Stimulated activated CD8-positive, alpha-beta memory T cell treated with anti-CD3 and anti-CD28 coated beads, Interleukin-12 subunit alpha, Interleukin-12 subunit beta, amount 100 ng/mL, for 24 hours (primary cell): ENCODE measurements around the gene CRYBG3.
"Not testable (repeated sequence)": the region's sequence is repeated elsewhere in the genome, so short reads cannot be mapped to it uniquely, and the experiment has no call there.

Experiments used
- DNase-seq: peaks from one replicate; pipeline ENCODE4 v3.0.0-alpha.2; 2020; ENCODE audit errors: extremely low read depth

The CRYBG3 gene

DNA sequence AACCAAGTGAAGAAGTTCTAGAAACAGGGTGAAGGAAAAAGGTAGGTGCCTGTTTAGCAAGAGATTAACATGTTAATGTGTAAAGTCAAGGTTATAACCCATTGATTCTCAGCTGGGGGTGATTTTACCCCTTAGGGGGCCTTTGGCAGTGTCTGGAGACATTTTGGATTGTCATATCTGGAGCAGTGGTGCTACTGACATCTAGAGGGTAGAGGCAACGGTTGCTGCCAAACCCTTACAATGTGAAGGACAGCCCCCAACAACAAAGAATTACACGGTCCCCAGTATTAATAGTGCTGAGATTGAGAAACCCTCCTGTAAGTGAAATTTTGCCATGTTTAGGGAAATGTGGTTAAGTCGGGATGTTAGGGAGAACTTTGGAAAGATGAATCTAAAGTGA, 74.7 kb downstream of the CRYBG3 start:
- DNase-seq: no peak

DNA sequence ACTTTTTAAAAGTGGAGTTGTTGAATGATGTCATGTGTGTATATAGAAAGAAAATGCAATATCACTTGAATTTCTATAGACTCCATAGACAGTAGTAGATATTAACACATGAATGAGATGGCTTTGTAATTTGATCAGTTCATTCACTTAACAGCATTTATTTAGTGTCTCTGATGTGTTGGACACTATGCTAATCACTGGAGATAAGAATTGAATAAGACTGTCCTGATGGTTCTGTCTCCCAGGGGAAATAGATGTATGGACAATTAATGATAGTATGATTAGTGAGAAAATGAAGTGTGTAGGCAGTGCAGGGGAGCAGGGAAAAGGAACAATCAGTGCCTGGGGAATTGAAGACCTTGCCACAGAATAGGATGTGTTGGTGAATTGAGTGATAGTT, 77.5 kb downstream of the CRYBG3 start:
- DNase-seq: no peak

DNA sequence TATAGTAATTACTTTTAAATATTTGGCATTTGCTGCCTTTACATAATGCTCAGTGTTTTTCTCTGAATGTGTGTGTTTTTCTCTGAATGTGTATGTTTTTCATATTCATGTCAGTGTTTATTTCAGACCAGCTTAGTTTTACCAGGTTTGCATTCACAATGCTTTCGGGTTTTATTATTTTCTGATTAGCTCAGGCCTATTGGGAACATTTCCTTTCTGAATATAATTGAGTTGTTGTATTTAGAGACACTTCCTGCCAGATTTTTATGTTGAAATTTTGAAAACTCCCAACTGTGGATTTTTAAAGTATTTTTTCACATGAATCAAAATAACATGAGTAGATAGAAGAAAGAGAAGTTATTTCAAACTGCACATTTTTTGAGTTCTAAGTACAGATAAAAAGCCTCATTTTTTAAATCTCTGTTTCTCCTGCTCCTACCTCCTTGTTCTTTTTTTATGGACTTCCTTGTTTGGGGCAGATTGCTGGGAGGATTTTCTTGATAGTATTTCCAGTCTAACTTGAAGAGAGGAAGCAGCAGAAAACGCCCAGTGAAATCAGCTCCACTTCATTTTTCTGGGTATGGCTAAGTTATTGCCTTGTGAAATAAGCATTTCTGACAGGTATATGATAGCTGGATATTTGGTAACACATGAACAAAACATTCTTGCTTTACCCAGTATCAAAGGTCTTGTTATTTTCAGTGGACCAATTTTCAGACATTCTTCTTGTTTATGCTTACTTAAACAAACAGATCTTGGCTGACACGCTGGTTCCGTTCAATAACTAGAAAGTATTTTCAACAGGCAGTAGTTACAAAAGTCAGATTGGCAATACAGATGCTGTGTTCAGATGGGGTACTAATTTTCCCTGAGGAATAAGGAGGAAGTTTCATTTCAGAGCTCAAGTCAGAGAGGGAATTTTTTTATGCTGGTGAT, 79.8 kb downstream of the CRYBG3 start:
- no peak for DNase-seq

DNA sequence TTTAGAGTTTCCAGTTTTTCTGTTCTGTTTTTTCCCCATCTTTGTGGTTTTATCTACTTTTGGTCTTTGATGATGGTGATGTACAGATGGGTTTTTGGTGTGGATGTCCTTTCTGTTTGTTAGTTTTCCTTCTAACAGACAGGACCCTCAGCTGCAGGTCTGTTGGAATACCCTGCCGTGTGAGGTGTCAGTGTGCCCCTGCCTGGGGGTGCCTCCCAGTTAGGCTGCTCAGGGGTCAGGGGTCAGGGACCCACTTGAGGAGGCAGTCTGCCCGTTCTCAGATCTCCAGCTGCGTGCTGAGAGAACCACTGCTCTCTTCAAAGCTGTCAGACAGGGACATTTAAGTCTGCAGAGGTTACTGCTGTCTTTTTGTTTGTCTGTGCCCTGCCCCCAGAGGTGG, 88.0 kb downstream of the CRYBG3 start:
- not testable (repeated sequence) for DNase-seq

DNA sequence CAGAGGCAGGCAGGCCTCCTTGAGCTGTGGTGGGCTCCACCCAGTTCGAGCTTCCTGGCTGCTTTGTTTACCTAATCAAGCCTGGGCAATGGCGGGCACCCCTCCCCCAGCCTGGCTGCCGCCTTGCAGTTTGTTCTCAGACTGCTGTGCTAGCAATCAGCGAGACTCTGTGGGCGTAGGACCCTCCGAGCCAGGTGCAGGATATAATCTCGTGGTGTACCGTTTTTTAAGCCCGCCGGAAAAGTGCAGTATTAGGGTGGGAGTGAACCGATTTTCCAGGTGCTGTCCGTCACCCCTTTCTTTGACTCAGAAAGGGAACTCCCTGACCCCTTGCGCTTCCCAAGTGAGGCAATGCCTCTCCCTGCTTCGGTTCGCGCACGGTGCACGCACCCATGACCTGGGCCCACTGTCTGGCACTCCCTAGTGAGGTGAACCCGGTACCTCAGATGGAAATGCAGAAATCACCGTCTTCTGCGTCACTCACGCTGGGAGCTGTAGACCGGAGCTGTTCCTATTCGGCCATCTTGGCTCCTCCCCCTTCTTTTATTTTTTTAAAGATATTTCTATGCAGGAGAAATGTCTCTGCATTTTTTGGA, 88.5 kb downstream of the CRYBG3 start:
- DNase-seq: not testable (repeated sequence)

DNA sequence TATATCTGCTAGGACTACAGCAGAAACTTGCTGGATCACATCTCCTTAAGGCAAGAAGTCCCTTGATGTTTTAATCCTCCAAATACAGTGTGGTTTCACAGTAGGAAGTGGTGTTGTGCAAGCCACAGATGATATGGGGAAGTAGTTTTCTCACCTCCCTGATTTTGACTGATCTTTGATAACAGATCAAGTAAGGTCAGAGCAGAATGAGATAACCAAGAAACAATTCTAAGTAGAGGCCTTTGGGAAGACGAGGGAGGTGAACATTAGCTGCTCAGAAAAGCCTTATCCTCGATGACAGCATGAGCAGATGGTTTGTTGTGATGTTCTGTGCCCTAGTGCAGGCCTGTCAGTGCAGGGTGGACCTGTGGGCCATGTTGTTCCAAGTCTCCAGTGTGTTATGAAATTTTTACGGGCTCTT, 89.1 kb downstream of the CRYBG3 start:
- no peak for DNase-seq

DNA sequence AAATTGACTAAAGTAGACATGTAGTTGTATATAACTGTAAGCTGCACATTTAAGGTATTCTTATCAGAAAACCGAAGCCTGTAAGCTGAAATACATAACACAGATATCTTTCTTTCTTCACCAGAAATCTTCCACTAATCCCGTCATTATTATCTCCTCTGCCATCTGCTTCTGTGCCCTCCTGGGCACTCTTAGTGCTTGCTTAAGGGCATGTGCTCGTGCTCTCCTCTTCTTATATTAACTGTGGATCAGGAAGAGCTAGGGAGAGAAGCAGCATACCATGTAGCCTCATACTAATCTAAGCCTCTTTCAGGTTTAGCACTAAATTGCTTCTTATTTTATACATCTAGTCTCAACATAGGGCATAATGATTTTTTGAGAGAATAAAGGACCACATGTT, 89.6 kb downstream of the CRYBG3 start:
- DNase-seq: no peak

DNA sequence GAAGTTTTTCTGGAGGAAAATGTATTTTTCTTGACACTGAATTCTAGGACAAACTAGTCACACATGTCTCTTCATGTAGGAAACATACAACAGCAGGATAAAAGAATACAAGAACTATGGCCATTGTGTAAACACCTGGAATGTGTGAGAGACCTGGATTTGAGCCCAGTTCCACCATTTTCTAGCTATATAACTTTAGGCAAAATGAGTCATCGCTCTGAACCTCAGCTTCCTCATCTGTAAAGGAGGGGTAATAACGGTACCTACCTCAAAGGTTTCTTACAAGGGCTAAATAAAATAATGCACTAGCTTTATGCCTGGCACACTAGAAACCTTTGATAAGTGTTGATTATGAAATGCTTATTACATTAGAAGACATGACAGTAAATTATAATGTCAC, 92.6 kb downstream of the CRYBG3 start:
- no peak for DNase-seq

DNA sequence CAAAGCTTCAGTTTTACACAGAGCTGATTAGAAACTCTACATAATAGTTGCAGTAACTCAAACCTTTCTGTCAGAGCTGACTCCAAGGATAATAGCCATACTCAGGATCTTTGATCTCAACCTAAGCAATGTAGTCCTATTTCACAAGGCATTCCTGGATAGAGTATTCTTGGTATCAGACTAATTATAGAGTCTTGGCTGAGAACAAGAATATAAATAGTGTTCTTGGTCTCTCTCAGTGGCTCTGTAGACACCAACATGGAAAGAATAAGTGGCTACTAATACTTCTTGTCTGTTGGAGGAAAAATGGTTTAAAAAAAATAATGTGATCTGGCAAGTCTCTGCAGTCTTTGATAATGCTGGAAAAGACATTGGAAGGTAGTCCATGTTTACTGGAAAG, 94.8 kb downstream of the CRYBG3 start:
- DNase-seq: no peak

DNA sequence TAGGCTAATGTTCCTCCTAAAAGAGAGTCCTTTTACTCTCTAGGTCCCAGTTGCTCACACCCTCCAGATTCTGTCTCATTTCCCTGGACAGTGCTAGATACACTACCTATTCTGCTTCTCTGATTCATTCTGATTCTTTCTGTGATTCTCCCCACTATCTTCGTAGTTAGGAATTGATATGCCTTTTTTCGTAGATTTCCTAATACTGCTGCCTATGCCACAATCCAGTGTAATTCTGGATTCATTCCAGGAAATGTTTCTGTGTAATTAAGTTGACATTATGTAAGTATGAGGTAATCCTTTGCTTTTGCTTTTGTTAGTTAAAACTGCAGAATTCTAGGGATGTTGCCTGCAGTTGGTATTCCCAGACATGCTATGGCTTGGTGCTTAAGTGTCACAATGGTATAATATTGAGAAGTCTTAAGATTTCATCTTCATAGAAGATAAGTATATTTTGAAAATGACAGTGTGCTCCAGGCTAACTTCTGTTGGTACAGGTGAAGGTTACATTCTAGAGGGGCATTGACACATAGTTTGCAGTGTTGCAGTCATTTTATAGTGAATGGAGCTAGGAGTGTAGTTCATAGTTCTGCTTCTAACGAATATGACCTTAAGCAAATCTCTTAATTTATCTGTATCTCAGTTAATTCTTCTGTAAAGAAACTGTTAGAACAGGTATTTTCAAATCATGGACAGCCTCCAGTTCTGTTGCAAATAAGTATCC, 96.2 kb downstream of the CRYBG3 start:
- DNase-seq: no peak

DNA sequence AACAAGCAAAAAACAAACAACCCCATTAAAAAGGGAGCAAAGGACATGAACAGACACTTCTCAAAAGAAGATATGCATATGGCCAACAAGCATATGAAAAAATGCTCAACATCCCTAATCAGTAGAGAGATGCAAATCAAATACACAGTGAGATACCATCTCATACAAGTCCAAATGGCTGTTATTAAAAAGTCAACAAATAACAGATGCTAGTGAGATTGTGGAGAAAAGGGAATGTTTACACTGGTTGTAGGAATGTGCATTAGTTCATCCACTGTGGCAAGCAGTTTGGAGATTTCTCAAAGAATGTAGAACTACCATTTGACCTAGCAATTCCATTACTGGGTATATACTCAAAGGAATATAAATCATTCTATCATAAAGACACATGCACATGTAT, 105.9 kb downstream of the CRYBG3 start:
- no peak for DNase-seq

DNA sequence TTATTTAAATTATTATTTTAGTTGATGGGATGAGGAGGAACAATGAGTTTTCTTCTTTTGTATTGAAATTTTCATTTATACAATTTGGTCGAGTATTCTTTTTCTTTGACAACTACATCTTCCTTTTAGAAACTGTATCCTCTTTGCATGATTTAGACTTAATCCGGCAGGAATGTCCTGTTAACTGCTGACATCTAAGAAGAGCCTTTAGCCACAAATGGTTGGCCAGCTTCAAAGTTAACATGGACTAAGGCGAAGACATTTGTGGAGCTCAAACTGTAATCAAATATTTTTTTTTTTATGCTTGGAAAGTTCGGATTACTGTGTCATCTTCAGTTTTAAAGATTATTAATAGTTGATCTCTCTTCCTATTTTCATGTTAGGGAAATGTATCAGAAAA, 107.2 kb downstream of the CRYBG3 start:
- no peak for DNase-seq

DNA sequence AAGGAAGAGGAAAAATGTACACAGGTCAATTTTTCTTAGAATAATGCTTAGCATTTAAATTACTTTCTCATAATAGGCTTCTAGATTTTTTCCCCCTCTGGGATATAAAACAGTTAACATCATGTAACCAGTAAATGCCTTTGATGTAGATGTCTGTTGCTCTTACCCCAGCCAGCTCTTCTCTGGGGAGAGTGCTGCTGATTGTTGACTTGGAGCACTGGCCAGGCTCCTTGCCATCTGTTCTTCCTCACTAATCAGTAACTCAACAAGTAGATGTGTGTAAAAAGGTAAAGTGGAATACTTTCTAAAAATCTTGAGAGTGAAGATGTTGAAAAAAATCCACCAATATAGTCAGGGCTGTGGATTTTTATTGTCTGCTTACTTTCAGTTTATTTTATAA, 108.2 kb downstream of the CRYBG3 start:
- no peak for DNase-seq

DNA sequence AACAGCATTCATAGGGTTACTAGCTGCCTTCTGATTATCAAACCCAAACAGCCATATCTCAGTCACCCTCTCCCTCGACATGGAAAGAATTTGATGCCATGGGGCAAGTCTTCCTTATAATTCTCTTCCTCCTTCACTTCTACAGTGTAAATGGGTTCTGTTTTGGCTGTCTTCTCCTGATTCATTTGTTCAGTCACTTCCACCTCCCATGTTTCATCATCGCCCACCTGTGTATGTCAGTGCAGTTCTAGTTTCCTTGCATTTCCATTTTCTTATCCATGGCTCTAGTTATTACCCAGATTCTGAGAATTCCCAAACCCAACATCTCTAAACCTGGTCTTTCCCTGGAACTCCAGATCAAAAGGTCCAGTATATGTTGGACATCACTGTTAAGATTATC, 109.4 kb downstream of the CRYBG3 start:
- no peak for DNase-seq

DNA sequence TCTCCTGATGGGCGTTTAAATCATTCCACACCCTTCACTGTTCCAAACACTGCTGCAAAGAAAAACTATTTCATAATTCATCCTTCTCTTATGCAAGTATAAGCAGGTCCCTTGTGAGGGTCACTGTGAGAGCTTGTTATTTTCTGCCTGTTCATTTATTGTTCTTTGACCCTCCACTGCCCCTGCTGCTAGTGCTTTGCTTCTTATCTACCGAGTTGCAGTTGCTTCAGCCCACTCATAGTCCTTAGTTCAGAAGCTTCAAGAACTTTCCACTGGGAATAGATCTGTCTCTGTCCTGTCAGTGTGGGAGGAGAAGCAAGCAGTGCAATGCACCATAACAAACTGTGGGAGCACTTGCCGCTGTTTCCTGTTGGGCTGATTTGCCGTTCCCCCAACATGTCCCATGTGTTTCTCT, 110.6 kb downstream of the CRYBG3 start:
- DNase-seq: no peak

DNA sequence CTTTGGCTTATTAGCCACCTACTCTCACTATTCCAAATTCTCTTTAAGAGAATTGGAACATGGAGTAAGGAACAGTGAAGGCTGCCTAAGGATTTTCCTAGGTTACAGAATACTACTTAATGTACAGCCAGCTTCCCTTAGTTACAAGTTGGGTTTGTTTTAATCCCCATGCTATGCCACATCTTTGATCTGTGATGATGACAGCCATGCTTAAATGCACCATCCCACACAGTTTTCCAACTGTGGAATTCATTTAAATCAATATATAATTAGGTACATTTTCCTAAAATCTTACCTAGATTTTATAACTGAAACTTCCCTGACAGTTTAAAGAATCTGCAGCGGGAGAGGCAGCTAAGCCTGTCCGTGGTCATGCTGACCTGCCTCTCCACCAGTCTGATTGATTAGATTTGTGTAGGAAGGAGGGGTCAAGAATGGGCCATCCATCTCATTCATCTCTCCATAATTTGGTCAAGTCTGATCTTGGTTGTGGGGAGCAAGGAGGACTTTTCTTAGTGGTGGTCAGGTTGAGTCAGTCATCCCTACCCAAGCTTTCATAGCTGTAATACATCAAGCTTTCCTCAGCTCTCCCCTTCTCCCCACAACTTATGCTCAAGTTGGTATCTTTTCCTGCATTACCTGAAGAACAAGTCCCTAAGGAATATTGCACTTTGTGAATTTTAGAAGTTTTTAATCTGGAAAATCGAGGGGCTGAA, 113.3 kb downstream of the CRYBG3 start:
- no peak for DNase-seq

DNA sequence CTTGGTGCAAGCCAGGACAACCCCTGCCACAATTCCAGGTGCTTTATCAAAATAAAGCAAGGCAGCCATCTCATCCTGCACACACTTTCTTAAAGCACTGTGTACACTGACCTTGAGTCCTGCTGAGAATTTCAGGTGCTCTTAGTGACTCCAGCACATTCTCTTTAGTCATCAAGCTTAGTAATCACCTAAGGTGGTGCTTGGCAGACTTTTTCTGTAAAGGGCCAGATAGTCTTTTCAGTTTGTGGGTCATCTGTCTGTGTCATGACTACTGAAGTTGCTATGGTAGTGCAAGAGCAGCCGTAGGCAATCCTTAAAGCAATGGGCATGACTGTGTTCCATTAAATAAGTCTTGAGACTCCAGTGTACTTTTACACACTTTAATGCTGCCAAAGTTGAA, 114.0 kb downstream of the CRYBG3 start:
- DNase-seq: no peak

DNA sequence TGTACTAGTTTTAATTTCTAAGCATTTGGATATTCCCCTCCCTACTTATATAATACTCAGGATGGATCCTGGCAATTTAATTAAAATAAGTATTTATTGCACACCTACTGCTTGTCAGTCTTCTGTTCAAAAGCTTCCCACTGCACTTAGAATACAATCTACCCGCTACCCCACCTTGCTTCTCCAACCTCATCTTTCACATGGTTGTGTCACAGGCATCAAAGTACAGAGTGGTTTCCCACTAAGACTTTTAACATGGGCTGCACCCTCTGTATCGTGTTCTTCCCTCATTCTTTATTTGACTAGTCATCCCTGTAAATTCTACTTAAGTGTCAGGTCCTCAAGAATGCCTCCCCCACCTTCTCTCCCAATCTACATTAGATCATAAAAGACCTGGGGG, 115.4 kb downstream of the CRYBG3 start:
- DNase-seq: no peak

DNA sequence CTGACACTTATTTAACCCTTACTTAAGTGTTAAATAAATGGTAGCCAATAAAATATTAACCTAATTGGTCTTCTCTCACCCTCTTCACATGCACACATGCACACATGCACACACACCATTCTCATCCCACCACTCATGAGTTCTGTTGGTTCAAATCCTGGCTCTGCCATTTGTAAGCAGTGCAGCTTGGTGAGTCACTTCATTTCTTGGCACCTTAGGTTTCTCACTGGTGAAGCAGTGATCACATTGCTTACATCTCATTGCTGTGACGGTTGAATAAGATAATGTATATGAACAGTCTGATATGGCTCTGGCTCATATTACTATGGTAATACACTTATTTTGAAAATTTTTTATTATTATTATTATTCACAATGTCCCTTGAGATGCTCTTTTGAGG, 116.6 kb downstream of the CRYBG3 start:
- DNase-seq: no peak

DNA sequence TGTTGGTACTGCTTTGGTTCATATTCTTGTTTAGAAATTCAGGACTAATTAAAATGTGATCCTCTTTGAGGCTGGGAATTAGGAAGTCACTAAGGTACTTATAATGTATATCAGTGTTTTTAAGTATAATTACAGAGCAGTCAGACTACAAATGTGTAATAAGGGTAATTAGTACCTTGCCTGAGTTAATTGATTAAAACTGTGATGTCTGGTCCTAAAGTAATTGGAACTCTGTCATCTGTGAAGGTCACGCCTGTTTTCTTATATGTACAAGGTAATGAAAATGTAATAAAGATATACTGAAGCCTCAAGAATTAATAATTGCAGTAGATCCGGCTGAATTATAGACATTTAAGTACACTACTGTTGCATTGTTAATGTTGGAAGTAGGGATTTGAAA, 117.6 kb downstream of the CRYBG3 start:
- no peak for DNase-seq

DNA sequence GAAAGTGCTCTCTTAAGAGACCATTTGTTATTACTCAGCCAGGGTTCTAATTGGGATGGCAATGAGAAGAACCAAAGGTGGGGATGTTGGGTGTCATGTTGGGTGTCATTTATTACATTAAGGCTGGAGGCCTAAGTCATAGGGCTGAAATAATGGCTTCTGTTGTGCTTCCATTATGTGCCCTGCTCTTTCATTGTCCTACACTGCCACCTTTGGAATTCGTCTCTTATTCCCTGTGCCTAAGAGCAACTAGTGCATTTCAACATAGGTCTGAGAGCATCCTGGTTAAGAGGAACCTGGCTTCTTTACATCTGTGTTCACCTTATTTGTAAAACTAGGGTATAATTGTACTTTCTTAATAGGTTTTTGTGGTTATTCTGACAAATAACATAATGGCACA, 118.2 kb downstream of the CRYBG3 start:
- no peak for DNase-seq
